ENCODE results near the gene RNPEP. TPM values are rescaled to one million over a fixed set of nuclear protein-coding genes. Genes with fewer than 3 reads are reported as not detected.

Gene RNPEP
- total and polyA plus RNA-seq, 2 of the 8 experiments (the other 6 are each of a cell fraction or from before 2014, with no cell fraction given) = 34.1 to 51.1 TPM

DNA sequence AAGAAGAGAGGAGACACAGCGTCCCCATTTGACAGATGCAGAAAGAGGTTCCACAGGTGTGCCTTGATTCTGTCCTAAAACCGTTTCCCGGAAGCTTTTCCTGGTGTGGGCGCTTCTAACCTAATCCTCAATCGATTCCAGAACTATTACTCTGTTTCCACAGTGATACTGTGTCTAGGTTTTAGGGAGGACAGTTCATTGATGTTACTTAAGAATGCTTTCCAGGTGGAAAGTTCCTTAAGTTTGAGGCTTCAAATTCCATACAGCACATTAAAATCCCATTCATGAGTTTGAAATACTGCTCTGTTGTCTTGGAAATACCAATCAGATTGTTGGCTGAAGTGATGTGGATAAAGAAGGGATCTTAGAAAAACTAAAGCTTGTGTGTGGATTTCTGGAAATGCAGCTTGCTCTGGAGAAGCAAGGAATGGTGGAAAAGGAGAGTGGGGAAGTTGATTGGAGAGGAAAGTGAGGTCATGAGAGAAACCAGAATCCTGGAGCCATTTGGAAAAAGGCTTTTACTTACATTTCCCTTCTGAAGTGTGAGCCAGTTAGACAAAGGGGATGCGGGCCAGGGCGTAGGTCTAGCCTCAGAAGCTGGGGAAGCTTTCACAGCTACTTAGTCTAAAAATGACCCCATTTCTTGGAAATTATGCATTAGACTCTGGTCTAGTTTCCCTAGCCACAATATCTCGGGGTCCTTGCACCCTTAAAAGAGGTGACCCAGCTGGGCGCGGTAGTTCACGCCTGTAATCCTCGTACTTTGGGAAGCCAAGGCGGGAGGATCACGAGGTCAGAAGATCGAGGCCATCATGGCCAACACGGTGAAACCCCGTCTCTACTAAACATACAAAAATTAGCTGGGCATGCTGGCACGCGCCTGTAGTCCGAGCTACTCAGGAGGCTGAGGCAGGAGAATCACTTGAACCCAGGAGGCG is 34.6 kb downstream of the RNPEP start:
- POLR2A ChIA-PET (ENCODE audit: partially characterized antibody) = interaction anchor here (1.0 to 6.9 kb wide), 10 partner anchors 9 to 118 kb away, joined by 3 to 33 read pairs (median 6); no protein-coding TSS in a partner anchor
- Histone ChIP-seq H3K4me3 (ENCODE audit: extremely low read depth in 1 of 4, insufficient read depth in 2 of 4, low read depth in 3 of 4, low read length in 4 of 4) (no peak overlapping the region), H3K23ac (ENCODE audit: insufficient read length) (no peak overlapping the region), H4K91ac (replicated peaks; ENCODE audit: insufficient read length, low read length) (no peak overlapping the region), H3K23me2 (ENCODE audit: low read depth, low read length) (no peaks in the 10 kb centered on the region), H4K5ac (ENCODE audit: insufficient read length, low read depth, low read length) (no peak overlapping the region), H3K27me3 (replicated peaks in 1 of 4; ENCODE audit: control insufficient read depth in 3 of 4, extremely low read depth in 1 of 4, insufficient read depth in 3 of 4, low read length in 3 of 4) (no peaks in the 10 kb centered on the region), H2BK120ac (replicated peaks; ENCODE audit: low read depth, low read length) (no peak overlapping the region), H4K20me1 (replicated peaks in 1 of 2; ENCODE audit: control insufficient read depth in 1 of 2, insufficient read depth in 2 of 2, low read length in 2 of 2) (peaks cover 0 to 2% of the 10 kb centered on the region in 2 experiments), H3K79me2 (ENCODE audit: control insufficient read depth in 1 of 2, insufficient read depth in 2 of 2, low read length in 2 of 2) (peaks cover 0 to under 1% of the 10 kb centered on the region in 2 experiments; a peak in 1 of 4 replicates), H3K4me2 (ENCODE audit: insufficient read depth in 1 of 2, low read depth in 2 of 2, low read length in 2 of 2) (no peak overlapping the region), H2AK5ac (ENCODE audit: low read depth, low read length) (no peak overlapping the region), H3K4ac (replicated peaks; ENCODE audit: insufficient read length, low read depth, low read length) (no peak overlapping the region), H3K4me1 (replicated peaks in 1 of 4; ENCODE audit: control insufficient read depth in 3 of 4, insufficient read depth in 4 of 4, low read length in 3 of 4) (peaks cover 0 to 13% (median 4%) of the 10 kb centered on the region in 4 experiments; a peak in 5 of 7 replicates), H4K8ac (ENCODE audit: extremely low read depth, insufficient read depth, low read length) (no peak overlapping the region), H3K14ac (ENCODE audit: insufficient read length) (no peak overlapping the region), H2AFZ (ENCODE audit: low read length) (no peak overlapping the region), H2BK5ac (ENCODE audit: low read depth, low read length) (no peak overlapping the region), H3K79me1 (ENCODE audit: low read depth, low read length) (no peaks in the 10 kb centered on the region; the same call in 1 of the 2 replicates), H3K9me3 (ENCODE audit: insufficient read depth in 2 of 2, low read depth in 1 of 2, low read length in 1 of 2) (no peaks in the 10 kb centered on the region), H3K56ac (replicated peaks; ENCODE audit: insufficient read length, low read depth, low read length) (no peak overlapping the region), H2BK15ac (ENCODE audit: low read length) (no peak overlapping the region), H3K36me3 (ENCODE audit: control insufficient read depth in 2 of 4, insufficient read depth in 4 of 4, low read length in 3 of 4) (peaks cover 8 to 37% (median 16%) of the 10 kb centered on the region in 4 experiments; a peak in 7 of 8 replicates), H3K27ac (ENCODE audit: low read depth, low read length) (no peak overlapping the region), H2BK12ac (ENCODE audit: low read depth, low read length) (no peak overlapping the region), H2BK20ac (ENCODE audit: low read length) (no peak overlapping the region), H3K9ac (replicated peaks in 1 of 4; ENCODE audit: extremely low read depth in 1 of 4, low read depth in 3 of 4, low read length in 3 of 4) (no peak overlapping the region), H3K18ac (ENCODE audit: extremely low read depth, low read length) (no peak overlapping the region)
- 94% methylated on average over 21 of the region's 21 CpGs; no CpG with 5 or more reads in 1 of the 2 experiments for WGBS, 2 experiments (ENCODE audit: extremely low coverage in 1 of 2, insufficient coverage in 1 of 2, insufficient read length in 1 of 2, insufficient replicate concordance in 2 of 2, low coverage in 1 of 2, low lambda C conversion rate in 2 of 2, missing lambda C conversion rate in 1 of 2)
- CTCF ChIA-PET (ENCODE audit: partially characterized antibody) = interaction anchor here (0.9 to 27.9 kb wide), 13 partner anchors 7 to 137 kb away, joined by 3 to 1014 read pairs (median 3); partner anchors contain the start of genes ELF3 and GPR37L1
- FAIRE-seq (no peak), DNase-seq (ENCODE audit: low read depth in 1 of 2, low spot score in 2 of 2) (no peak)
- no peak for TF ChIP-seq SP1 (IDR thresholded peaks at IDR 0.05; ENCODE audit: low read depth, low read length)
- TF ChIP-seq CHD1 (IDR thresholded peaks at IDR 0.05; ENCODE audit: low read depth, low read length) = no peak
- no peak for TF ChIP-seq KDM5A (IDR thresholded peaks at IDR 0.05; ENCODE audit: low read length)
- TF ChIP-seq, protein P1, sequence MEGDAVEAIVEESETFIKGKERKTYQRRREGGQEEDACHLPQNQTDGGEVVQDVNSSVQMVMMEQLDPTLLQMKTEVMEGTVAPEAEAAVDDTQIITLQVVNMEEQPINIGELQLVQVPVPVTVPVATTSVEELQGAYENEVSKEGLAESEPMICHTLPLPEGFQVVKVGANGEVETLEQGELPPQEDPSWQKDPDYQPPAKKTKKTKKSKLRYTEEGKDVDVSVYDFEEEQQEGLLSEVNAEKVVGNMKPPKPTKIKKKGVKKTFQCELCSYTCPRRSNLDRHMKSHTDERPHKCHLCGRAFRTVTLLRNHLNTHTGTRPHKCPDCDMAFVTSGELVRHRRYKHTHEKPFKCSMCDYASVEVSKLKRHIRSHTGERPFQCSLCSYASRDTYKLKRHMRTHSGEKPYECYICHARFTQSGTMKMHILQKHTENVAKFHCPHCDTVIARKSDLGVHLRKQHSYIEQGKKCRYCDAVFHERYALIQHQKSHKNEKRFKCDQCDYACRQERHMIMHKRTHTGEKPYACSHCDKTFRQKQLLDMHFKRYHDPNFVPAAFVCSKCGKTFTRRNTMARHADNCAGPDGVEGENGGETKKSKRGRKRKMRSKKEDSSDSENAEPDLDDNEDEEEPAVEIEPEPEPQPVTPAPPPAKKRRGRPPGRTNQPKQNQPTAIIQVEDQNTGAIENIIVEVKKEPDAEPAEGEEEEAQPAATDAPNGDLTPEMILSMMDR (IDR thresholded peaks at IDR 0.05; ENCODE audit: control extremely low read depth in 1 of 3, insufficient read depth in 1 of 3, low read depth in 1 of 3, low read length in 3 of 3) = no peak
- no peak for TF ChIP-seq CHD2 (IDR thresholded peaks at IDR 0.05; ENCODE audit: low read length)
- TF ChIP-seq MAFK (IDR thresholded peaks at IDR 0.05; ENCODE audit: low read depth, low read length) = no peak
- TF ChIP-seq ZNF274 (IDR thresholded peaks at IDR 0.05; ENCODE audit: borderline replicate concordance, extremely low read depth, low read length) = no peak
- no peak for TF ChIP-seq RXRA (IDR thresholded peaks at IDR 0.05; ENCODE audit: insufficient read depth, low read depth, low read length)
- no peak for TF ChIP-seq RFX5 (IDR thresholded peaks at IDR 0.05; ENCODE audit: borderline replicate concordance, low read depth, low read length)
